DND-41 (cell line): Measurements from ENCODE around the gene ZNF473.
A peak's percentile ranks its signal among the peaks of the same experiment; 100 is the strongest.

Experiments
- ATAC-seq: fragments of 200-7000 bp; cut with Tn5 transposase; 3 replicates; pipeline ENCODE4 v1.9.1; 2021; ENCODE audit warnings: low read depth; ENCODE audit not compliant: insufficient read depth
- DNase-seq: peaks from one replicate; pipeline ENCODE4 v3.0.0-alpha.2; 2020
- H2AFZ ChIP-seq: 2 replicates; pipeline ENCODE4 v1.6.0; 2012; ENCODE audit warnings: low read depth, low read length
- H3K27ac ChIP-seq: 2 replicates; pipeline ENCODE4 v1.5.1; 2012; ENCODE audit warnings: low read length, inconsistent platforms
- H3K27me3 ChIP-seq: fragments of 200-600 bp; sonication (generic); 2 replicates; pipeline ENCODE4 v1.6.0; 2012; ENCODE audit warnings: low read length, mild to moderate bottlenecking, inconsistent platforms; ENCODE audit not compliant: insufficient read depth, poor library complexity
- H3K36me3 ChIP-seq: 2 replicates; pipeline ENCODE4 v1.5.1; 2012; ENCODE audit warnings: low read length, inconsistent platforms; ENCODE audit not compliant: insufficient read depth
- H3K4me1 ChIP-seq: 2 replicates; pipeline ENCODE4 v1.5.1; 2012; ENCODE audit warnings: mild to moderate bottlenecking, low read length; ENCODE audit not compliant: insufficient read depth
- H3K4me2 ChIP-seq: 2 replicates; pipeline ENCODE4 v1.6.0; 2012; ENCODE audit warnings: mild to moderate bottlenecking, moderate library complexity, low read length, inconsistent platforms; ENCODE audit not compliant: insufficient read depth
- H3K4me3 ChIP-seq, 2 experiments: fragments of 200-600 bp in 1 of 2; shearing (Covaris generic) in 1 of 2; 2 replicates each; pipeline ENCODE4 v1.5.1; 2012 to 2016; ENCODE audit warnings: inconsistent platforms in 2 of 2, low read length in 2 of 2, mild to moderate bottlenecking in 2 of 2, low read depth in 1 of 2, moderate library complexity in 1 of 2
- H3K79me2 ChIP-seq: 2 replicates; pipeline ENCODE4 v1.6.0; 2012; ENCODE audit warnings: low read length, inconsistent platforms; ENCODE audit not compliant: insufficient read depth
- H3K9ac ChIP-seq: 2 replicates; pipeline ENCODE4 v1.6.0; 2012; ENCODE audit warnings: low read depth, mild to moderate bottlenecking, inconsistent platforms, low read length, moderate library complexity
- H3K9me3 ChIP-seq: 2 replicates; pipeline ENCODE4 v1.5.1; 2012; ENCODE audit warnings: low read length, moderate library complexity, mild to moderate bottlenecking, inconsistent platforms; ENCODE audit not compliant: insufficient read depth, severe bottlenecking
- H4K20me1 ChIP-seq: 2 replicates; pipeline ENCODE4 v1.6.0; 2012; ENCODE audit warnings: low read length; ENCODE audit not compliant: insufficient read depth
- EZH2 ChIP-seq: IDR thresholded peaks from 3 replicates; pipeline ENCODE4 v1.6.1; 2012; ENCODE audit warnings: borderline replicate concordance, low read depth, mild to moderate bottlenecking, moderate library complexity, low read length, inconsistent platforms; ENCODE audit not compliant: severe bottlenecking
- TF ChIP-seq, protein P1 (sequence below): IDR thresholded peaks from 2 replicates; pipeline ENCODE4 v1.5.1; 2012; ENCODE audit warnings: borderline replicate concordance, low read length, moderate library complexity, mild to moderate bottlenecking; ENCODE audit not compliant: poor library complexity, severe bottlenecking; ENCODE audit errors: extremely low read depth

Gene ZNF473

GRCh38 chr19:49997709-49998108, 28.1 kb upstream of the ZNF473 start:
- ATAC-seq (peak; percentile 80), DNase-seq (peak; percentile 37)
- Histone ChIP-seq H3K9ac (no peak overlapping the region), H3K36me3 (peaks cover 71% of the 10 kb centered on the region), H3K9me3 (no peaks in the 10 kb centered on the region), H3K79me2 (no peaks in the 10 kb centered on the region), H3K4me2 (no peak overlapping the region), H3K4me1 (no peaks in the 10 kb centered on the region), H3K27ac (no peak overlapping the region), H2AFZ (no peak overlapping the region), H4K20me1 (peaks cover 39% of the 10 kb centered on the region), H3K27me3 (no peaks in the 10 kb centered on the region), H3K4me3 (no peak overlapping the region)
- TF ChIP-seq EZH2, result no peak
- TF ChIP-seq, protein P1, sequence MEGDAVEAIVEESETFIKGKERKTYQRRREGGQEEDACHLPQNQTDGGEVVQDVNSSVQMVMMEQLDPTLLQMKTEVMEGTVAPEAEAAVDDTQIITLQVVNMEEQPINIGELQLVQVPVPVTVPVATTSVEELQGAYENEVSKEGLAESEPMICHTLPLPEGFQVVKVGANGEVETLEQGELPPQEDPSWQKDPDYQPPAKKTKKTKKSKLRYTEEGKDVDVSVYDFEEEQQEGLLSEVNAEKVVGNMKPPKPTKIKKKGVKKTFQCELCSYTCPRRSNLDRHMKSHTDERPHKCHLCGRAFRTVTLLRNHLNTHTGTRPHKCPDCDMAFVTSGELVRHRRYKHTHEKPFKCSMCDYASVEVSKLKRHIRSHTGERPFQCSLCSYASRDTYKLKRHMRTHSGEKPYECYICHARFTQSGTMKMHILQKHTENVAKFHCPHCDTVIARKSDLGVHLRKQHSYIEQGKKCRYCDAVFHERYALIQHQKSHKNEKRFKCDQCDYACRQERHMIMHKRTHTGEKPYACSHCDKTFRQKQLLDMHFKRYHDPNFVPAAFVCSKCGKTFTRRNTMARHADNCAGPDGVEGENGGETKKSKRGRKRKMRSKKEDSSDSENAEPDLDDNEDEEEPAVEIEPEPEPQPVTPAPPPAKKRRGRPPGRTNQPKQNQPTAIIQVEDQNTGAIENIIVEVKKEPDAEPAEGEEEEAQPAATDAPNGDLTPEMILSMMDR, result no peak

GRCh38 chr19:49999371-50000010, 26.3 kb upstream of the ZNF473 start:
- no peak overlapping the region for H3K9ac ChIP-seq
- ATAC-seq (no peak), DNase-seq (no peak)
- H2AFZ ChIP-seq, result no peak overlapping the region
- no peak overlapping the region for H3K4me2 ChIP-seq
- no peak overlapping the region for H3K27ac ChIP-seq
- no peaks in the 10 kb centered on the region for H3K4me1 ChIP-seq
- no peaks in the 10 kb centered on the region for H3K9me3 ChIP-seq
- no peaks in the 10 kb centered on the region for H3K27me3 ChIP-seq
- peaks cover 82% of the 10 kb centered on the region for H3K36me3 ChIP-seq
- peaks cover 37% of the 10 kb centered on the region for H4K20me1 ChIP-seq
- no peaks in the 10 kb centered on the region for H3K79me2 ChIP-seq
- H3K4me3 ChIP-seq, result no peak overlapping the region
- no peak for TF ChIP-seq EZH2
- TF ChIP-seq, protein P1, result no peak

GRCh38 chr19:50000038-50000840, 25.6 kb upstream of the ZNF473 start:
- no peak for DNase-seq
- Histone ChIP-seq H2AFZ (no peak overlapping the region), H3K36me3 (peaks cover 81% of the 10 kb centered on the region), H3K4me1 (no peaks in the 10 kb centered on the region), H3K79me2 (no peaks in the 10 kb centered on the region), H3K4me2 (no peak overlapping the region), H3K27me3 (no peaks in the 10 kb centered on the region), H4K20me1 (peaks cover 33% of the 10 kb centered on the region), H3K27ac (no peak overlapping the region), H3K9me3 (no peaks in the 10 kb centered on the region), H3K9ac (no peak overlapping the region), H3K4me3 (no peak overlapping the region)
- no peak for ATAC-seq
- TF ChIP-seq, protein P1, result no peak
- no peak for TF ChIP-seq EZH2
